KOPT-K1 (cell line): ENCODE results near the gene RBM12.

Experiments used
- H3K27ac ChIP-seq: fragments of 200-600 bp; sonication (generic); 2 replicates; pipeline ENCODE4 v1.5.1; 2016; ENCODE audit warnings: antibody characterized with exemption, mild to moderate bottlenecking, low read depth, low read length; ENCODE audit not compliant: poor library complexity, severe bottlenecking
- H3K36me3 ChIP-seq: fragments of 200-600 bp; sonication (generic); 2 replicates; pipeline ENCODE4 v1.5.1; 2017; ENCODE audit warnings: antibody characterized with exemption, mild to moderate bottlenecking, low read length, moderate library complexity; ENCODE audit not compliant: insufficient read depth
- H3K9me3 ChIP-seq: fragments of 200-600 bp; sonication (generic); 2 replicates; pipeline ENCODE4 v1.5.1; 2017; ENCODE audit warnings: antibody characterized with exemption, low read length, mild to moderate bottlenecking; ENCODE audit not compliant: insufficient read depth, poor library complexity, severe bottlenecking

RBM12 gene

GRCh38 chr20:35626386-35627001 lies 38.2 kb downstream of the RBM12 start:
- Histone ChIP-seq H3K36me3 (peaks cover 81% of the 10 kb centered on the region), H3K27ac (no peak overlapping the region), H3K9me3 (no peaks in the 10 kb centered on the region)

GRCh38 chr20:35625584-35626385 lies 38.9 kb downstream of the RBM12 start:
- no peak overlapping the region for H3K27ac ChIP-seq
- no peaks in the 10 kb centered on the region for H3K9me3 ChIP-seq
- H3K36me3 ChIP-seq: peaks cover 81% of the 10 kb centered on the region

- Histone ChIP-seq H3K9me3 (no peaks in the 10 kb centered on the region), H3K36me3 (peaks cover 43% of the 10 kb centered on the region), H3K27ac (no peak overlapping the region)
These were observed 43.1 kb downstream of the RBM12 start for GRCh38 chr20:35621560-35621946.

GRCh38 chr20:35620818-35621559 lies 43.7 kb downstream of the RBM12 start:
- Histone ChIP-seq H3K27ac (no peak overlapping the region), H3K9me3 (no peaks in the 10 kb centered on the region), H3K36me3 (peaks cover 38% of the 10 kb centered on the region)

- Histone ChIP-seq H3K36me3 (peaks cover 22% of the 10 kb centered on the region; the same call in 1 of the 2 replicates), H3K9me3 (no peaks in the 10 kb centered on the region), H3K27ac (peak overlapping the region; percentile 44)
These were observed 45.3 kb downstream of the RBM12 start for GRCh38 chr20:35619196-35620095.

- Histone ChIP-seq H3K27ac (no peak overlapping the region), H3K9me3 (no peaks in the 10 kb centered on the region), H3K36me3 (peaks cover 16% of the 10 kb centered on the region; the same call in 1 of the 2 replicates)
These were observed 46.2 kb downstream of the RBM12 start for GRCh38 chr20:35618263-35619131.

- H3K36me3 ChIP-seq: peaks cover 16% of the 10 kb centered on the region; the same call in 1 of the 2 replicates
- H3K27ac ChIP-seq: no peak overlapping the region
- H3K9me3 ChIP-seq: no peaks in the 10 kb centered on the region
These were observed 47.1 kb downstream of the RBM12 start for GRCh38 chr20:35617397-35618262.

GRCh38 chr20:35616465-35617396 lies 48.0 kb downstream of the RBM12 start:
- H3K27ac ChIP-seq: peak overlapping the region; percentile 33
- peaks cover 12% of the 10 kb centered on the region; the same call in 1 of the 2 replicates for H3K36me3 ChIP-seq
- no peaks in the 10 kb centered on the region for H3K9me3 ChIP-seq

- H3K9me3 ChIP-seq: no peaks in the 10 kb centered on the region
- peak within 1 kb of the TSS; percentile 88 for H3K27ac ChIP-seq
- H3K36me3 ChIP-seq: peaks cover 3% of the 10 kb centered on the region; the same call in 1 of the 2 replicates
These were observed 48.8 kb downstream of the RBM12 start, which contains the start of gene SPAG4 for GRCh38 chr20:35615667-35616464. Gene SPAG4, plus strand, starts transcription at chr20:35615829. Its CDS starts 175 bp downstream, at chr20:35616004.

GRCh38 chr20:35611482-35611881 lies 53.2 kb downstream of the RBM12 start:
- H3K36me3 ChIP-seq: no peaks in the 10 kb centered on the region
- H3K9me3 ChIP-seq: no peaks in the 10 kb centered on the region
- H3K27ac ChIP-seq: no peak overlapping the region

GRCh38 chr20:35610833-35611427 lies 53.8 kb downstream of the RBM12 start:
- H3K36me3 ChIP-seq: no peaks in the 10 kb centered on the region
- H3K27ac ChIP-seq: no peak overlapping the region
- no peaks in the 10 kb centered on the region for H3K9me3 ChIP-seq
